Measurements from ENCODE around the gene ZRANB2. TPM values are rescaled to one million over a fixed set of nuclear protein-coding genes. Genes with fewer than 3 reads are reported as not detected.

The ZRANB2 gene
- total RNA-seq, 1 donor from 2014 or later: 59.7 TPM

DNA sequence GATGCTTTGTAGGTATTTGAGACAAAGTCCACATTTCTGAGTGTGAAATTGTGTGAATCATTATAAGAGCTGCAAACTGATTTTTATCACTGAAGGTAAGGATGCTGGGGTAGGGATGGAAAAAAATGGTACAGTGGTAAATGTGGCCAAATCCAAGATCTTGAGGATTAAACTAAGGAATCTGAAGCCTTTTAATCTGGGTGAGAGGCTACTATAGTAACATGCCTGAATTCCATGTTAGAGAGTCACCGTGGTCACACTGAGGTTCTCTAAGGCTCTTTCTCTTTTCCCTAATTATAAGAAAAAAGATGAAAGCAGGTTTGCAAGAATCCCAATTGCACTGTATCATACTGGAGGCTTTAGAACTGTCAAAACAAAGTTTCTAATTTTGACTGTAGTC, 50.8 kb downstream of the ZRANB2 start:
- Histone ChIP-seq H3K36me3 (no peaks in the 10 kb centered on the region), H3K4me1 (no peaks in the 10 kb centered on the region), H3K27ac (no peak overlapping the region), H3K9me3 (no peaks in the 10 kb centered on the region), H3K27me3 (no peaks in the 10 kb centered on the region), H3K4me3 (no peak overlapping the region)
- intact Hi-C loops (cut with DNase I): no loop called here
- DNase-seq (ENCODE audit: extremely low spot score in 2 of 2): no peak
- TF ChIP-seq POLR2AphosphoS5 (IDR thresholded peaks at IDR 0.05; ENCODE audit: insufficient read depth in 1 of 2, low read depth in 1 of 2) (no peak), CTCF (IDR thresholded peaks at IDR 0.05) (no peak), POLR2A (IDR thresholded peaks at IDR 0.05) (no peak)

DNA sequence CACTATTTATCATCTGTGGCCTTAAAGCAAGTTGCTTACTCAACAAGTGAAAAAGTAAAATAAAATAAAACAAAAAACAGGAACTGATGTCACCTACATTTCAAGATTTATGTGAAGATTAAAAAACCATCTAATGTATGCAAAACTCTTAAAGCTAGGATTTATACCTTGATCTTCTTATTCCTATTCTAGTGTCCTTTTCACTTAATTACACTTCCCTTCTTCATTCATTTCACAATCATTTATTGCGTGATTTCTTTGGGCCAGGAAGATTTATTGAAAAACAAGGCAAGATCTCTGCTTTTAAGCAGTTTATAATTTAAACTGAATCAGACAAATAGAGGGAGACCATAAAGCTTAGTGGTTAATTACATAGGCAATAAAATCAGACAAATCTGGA, 51.9 kb downstream of the ZRANB2 start:
- no peak for TF ChIP-seq CTCF (IDR thresholded peaks at IDR 0.05)
- TF ChIP-seq POLR2A (IDR thresholded peaks at IDR 0.05): no peak
- TF ChIP-seq POLR2AphosphoS5 (IDR thresholded peaks at IDR 0.05; ENCODE audit: insufficient read depth in 1 of 2, low read depth in 1 of 2): no peak
- Histone ChIP-seq H3K27ac (no peak overlapping the region), H3K27me3 (no peaks in the 10 kb centered on the region), H3K36me3 (no peaks in the 10 kb centered on the region), H3K4me1 (no peaks in the 10 kb centered on the region), H3K9me3 (no peaks in the 10 kb centered on the region), H3K4me3 (no peak overlapping the region)
- intact Hi-C loops (cut with DNase I): no loop called here
- DNase-seq (ENCODE audit: extremely low spot score in 2 of 2): no peak

- Histone ChIP-seq H3K4me1 (no peaks in the 10 kb centered on the region), H3K4me3 (no peak overlapping the region), H3K36me3 (no peaks in the 10 kb centered on the region), H3K9me3 (no peaks in the 10 kb centered on the region), H3K27me3 (no peaks in the 10 kb centered on the region), H3K27ac (no peak overlapping the region)
- no peak for DNase-seq (ENCODE audit: extremely low spot score in 2 of 2)
- intact Hi-C loops (cut with DNase I): no loop called here
- no peak for TF ChIP-seq POLR2AphosphoS5 (IDR thresholded peaks at IDR 0.05; ENCODE audit: insufficient read depth in 1 of 2, low read depth in 1 of 2)
- TF ChIP-seq CTCF (IDR thresholded peaks at IDR 0.05): no peak
- no peak for TF ChIP-seq POLR2A (IDR thresholded peaks at IDR 0.05)
Observed at GRCh38 chr1:71027991-71028390, 52.8 kb downstream of the ZRANB2 start.

DNA sequence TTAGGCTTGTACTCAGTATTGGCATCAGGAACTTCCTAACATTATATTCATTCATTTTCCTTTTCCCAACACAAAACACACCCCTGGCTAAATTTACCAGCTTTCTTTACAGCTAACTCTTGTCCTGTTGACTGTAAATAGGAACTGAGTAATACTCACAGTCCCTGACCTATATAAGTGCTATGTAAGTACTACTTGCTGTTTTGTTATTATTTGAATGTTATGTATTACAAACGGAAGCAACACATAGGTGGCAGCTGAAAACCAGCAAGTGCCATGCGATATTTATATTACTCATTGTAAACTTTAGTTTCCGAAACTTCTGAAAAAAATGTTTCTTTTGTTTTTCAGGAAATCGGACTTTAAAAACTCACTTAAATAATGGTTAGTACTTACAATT, 54.7 kb downstream of the ZRANB2 start:
- intact Hi-C loops (cut with DNase I): no loop called here
- H3K27me3 ChIP-seq: no peaks in the 10 kb centered on the region
- no peaks in the 10 kb centered on the region for H3K9me3 ChIP-seq
- no peaks in the 10 kb centered on the region for H3K4me1 ChIP-seq
- H3K27ac ChIP-seq: no peak overlapping the region
- no peak overlapping the region for H3K4me3 ChIP-seq
- no peaks in the 10 kb centered on the region for H3K36me3 ChIP-seq
- DNase-seq (ENCODE audit: extremely low spot score in 2 of 2): no peak
- TF ChIP-seq CTCF (IDR thresholded peaks at IDR 0.05) (no peak), POLR2A (IDR thresholded peaks at IDR 0.05) (no peak), POLR2AphosphoS5 (IDR thresholded peaks at IDR 0.05; ENCODE audit: insufficient read depth in 1 of 2, low read depth in 1 of 2) (no peak)

DNA sequence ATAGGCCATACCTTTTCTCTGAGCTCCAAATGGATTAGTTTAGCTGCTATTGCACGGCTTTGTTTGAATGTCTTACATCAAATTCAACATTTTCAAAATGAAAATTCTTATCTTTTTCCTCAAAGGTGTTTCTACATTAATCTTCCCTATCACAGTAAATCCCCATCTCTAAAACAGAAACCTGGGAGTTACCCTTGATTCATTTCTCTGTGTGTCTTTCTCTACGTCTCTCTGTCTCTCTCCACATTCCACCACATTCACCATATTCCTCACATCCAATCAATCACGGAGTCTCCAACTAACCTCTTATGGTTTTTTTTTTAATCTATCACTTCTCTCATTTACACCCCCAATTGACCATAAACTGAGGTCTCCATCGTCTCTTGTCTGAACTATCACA, 57.3 kb downstream of the ZRANB2 start:
- Histone ChIP-seq H3K9me3 (no peaks in the 10 kb centered on the region), H3K4me1 (no peaks in the 10 kb centered on the region), H3K27me3 (no peaks in the 10 kb centered on the region), H3K27ac (no peak overlapping the region), H3K4me3 (no peak overlapping the region), H3K36me3 (no peaks in the 10 kb centered on the region)
- intact Hi-C loops (cut with DNase I): no loop called here
- TF ChIP-seq CTCF (IDR thresholded peaks at IDR 0.05) (no peak), POLR2AphosphoS5 (IDR thresholded peaks at IDR 0.05; ENCODE audit: insufficient read depth in 1 of 2, low read depth in 1 of 2) (no peak), POLR2A (IDR thresholded peaks at IDR 0.05) (no peak)
- no peak for DNase-seq (ENCODE audit: extremely low spot score in 2 of 2)

Measured in vagina (tissue), 2 donors.